Astrocyte (in vitro differentiated cells and primary cell): ENCODE data around the gene SMIM28. TPM values are rescaled to one million over a fixed set of nuclear protein-coding genes. Genes with fewer than 3 reads are reported as not detected.

Source experiments
- DNase-seq: peaks from one replicate; pipeline ENCODE4 v3.0.0-alpha.2; 2010; ENCODE audit warnings: low read depth
- FAIRE-seq: peaks from 2 replicates; lab custom pipeline; 2011; peaks lifted over from hg19 to GRCh38; lab: Jason Lieb, UNC
- H2AFZ ChIP-seq: 2 replicates; pipeline ENCODE4 v1.6.0; 2012; ENCODE audit warnings: low read depth, low read length, inconsistent platforms
- H3K27ac ChIP-seq: 2 replicates; pipeline ENCODE4 v1.5.1; 2011; ENCODE audit warnings: low read depth, low read length, inconsistent platforms
- H3K27me3 ChIP-seq: 2 replicates; pipeline ENCODE4 v1.6.0; 2011; ENCODE audit warnings: low read length, inconsistent platforms; ENCODE audit not compliant: insufficient read depth
- H3K36me3 ChIP-seq: 2 replicates; pipeline ENCODE4 v1.5.1; 2011; ENCODE audit warnings: low read length, inconsistent platforms; ENCODE audit not compliant: insufficient read depth
- H3K4me1 ChIP-seq: 2 replicates; pipeline ENCODE4 v1.5.1; 2011; ENCODE audit warnings: low read length, inconsistent platforms; ENCODE audit not compliant: insufficient read depth
- H3K4me2 ChIP-seq: 2 replicates; pipeline ENCODE4 v1.6.0; 2012; ENCODE audit warnings: low read length, inconsistent platforms
- H3K4me3 ChIP-seq: 2 replicates; pipeline ENCODE4 v1.5.1; 2011; ENCODE audit warnings: low read depth, mild to moderate bottlenecking, low read length, inconsistent platforms; ENCODE audit not compliant: insufficient read depth
- H3K79me2 ChIP-seq: 2 replicates; pipeline ENCODE4 v1.6.0; 2012; ENCODE audit warnings: mild to moderate bottlenecking, low read length, inconsistent platforms; ENCODE audit not compliant: insufficient read depth
- H3K9ac ChIP-seq: 2 replicates; pipeline ENCODE4 v1.6.0; 2012; ENCODE audit warnings: mild to moderate bottlenecking, low read length, inconsistent platforms
- H3K9me3 ChIP-seq: 2 replicates; pipeline ENCODE4 v1.5.1; 2012; ENCODE audit warnings: low read depth, mild to moderate bottlenecking, low read length, inconsistent platforms; ENCODE audit not compliant: insufficient read depth
- H4K20me1 ChIP-seq: 2 replicates; pipeline ENCODE4 v1.6.0; 2012; ENCODE audit warnings: low read length, inconsistent platforms; ENCODE audit not compliant: insufficient read depth
- H3K27ac Mint-ChIP-seq: one replicate; pipeline ENCODE4 v1.8.0; 2021; ENCODE audit warnings: mild to moderate bottlenecking, mixed read lengths; ENCODE audit not compliant: unreplicated experiment
- H3K27me3 Mint-ChIP-seq: one replicate; pipeline ENCODE4 v1.8.0; 2021; ENCODE audit warnings: low read depth, mixed read lengths; ENCODE audit not compliant: unreplicated experiment
- H3K36me3 Mint-ChIP-seq: one replicate; pipeline ENCODE4 v1.8.0; 2021; ENCODE audit warnings: low read depth, mixed read lengths; ENCODE audit not compliant: unreplicated experiment
- H3K4me1 Mint-ChIP-seq: one replicate; pipeline ENCODE4 v1.8.0; 2021; ENCODE audit warnings: low read depth, mixed read lengths; ENCODE audit not compliant: unreplicated experiment
- H3K4me3 Mint-ChIP-seq: one replicate; pipeline ENCODE4 v1.8.0; 2021; ENCODE audit warnings: mild to moderate bottlenecking, moderate library complexity, mixed read lengths; ENCODE audit not compliant: unreplicated experiment
- H3K9me3 Mint-ChIP-seq: one replicate; pipeline ENCODE4 v1.8.0; 2021; ENCODE audit warnings: mild to moderate bottlenecking, mixed read lengths; ENCODE audit not compliant: unreplicated experiment
- EZH2 ChIP-seq: IDR thresholded peaks from 2 replicates; pipeline ENCODE4 v1.6.1; 2012; ENCODE audit warnings: mild to moderate bottlenecking, low read length, inconsistent platforms; ENCODE audit not compliant: insufficient read depth
- total RNA-seq: library from RNA; stranded (reverse); gene quantifications from 2 replicates; pipeline ENCODE4 v1.2.1, GENCODE V29; 2021
- TF ChIP-seq, protein P1 (sequence below): IDR thresholded peaks from 2 replicates; pipeline ENCODE4 v1.5.1; 2011; ENCODE audit warnings: low read depth, mild to moderate bottlenecking, inconsistent platforms, low read length, moderate library complexity; ENCODE audit not compliant: insufficient read depth

The SMIM28 gene
- total RNA-seq, 1 donor from 2014 or later, result not detected

DNA sequence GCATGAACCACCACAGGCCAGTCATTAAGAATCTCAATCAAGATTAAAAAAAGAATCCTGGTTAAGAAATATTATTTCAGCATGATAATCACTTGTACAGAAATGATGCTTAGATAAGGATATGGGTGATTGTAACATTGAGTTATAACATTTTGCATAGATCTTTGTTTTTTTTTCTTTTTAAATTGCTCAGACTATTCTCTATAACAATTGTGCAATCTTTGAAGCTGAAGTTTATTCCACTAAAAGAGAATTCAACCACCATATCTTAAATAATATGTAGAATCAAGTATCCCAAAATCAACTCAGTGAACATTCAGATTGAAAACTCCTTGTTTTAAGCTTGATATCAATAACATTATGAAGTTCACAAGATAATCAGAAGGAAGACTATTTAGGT, 663 bp upstream of the SMIM28 start:
- Histone ChIP-seq H3K27ac (no peak overlapping the region), H3K9me3 (no peaks in the 10 kb centered on the region), H3K4me1 (no peaks in the 10 kb centered on the region), H3K4me3 (no peak overlapping the region), H3K27me3 (no peaks in the 10 kb centered on the region), H3K36me3 (no peaks in the 10 kb centered on the region), H3K9ac (no peak overlapping the region), H3K79me2 (no peaks in the 10 kb centered on the region), H2AFZ (no peak overlapping the region), H4K20me1 (no peaks in the 10 kb centered on the region), H3K4me2 (no peak overlapping the region)
- no peaks in the 10 kb centered on the region for H3K9me3 Mint-ChIP-seq
- H3K27me3 Mint-ChIP-seq, result peaks cover 6% of the 10 kb centered on the region
- no peak overlapping the region for H3K27ac Mint-ChIP-seq
- no peaks in the 10 kb centered on the region for H3K36me3 Mint-ChIP-seq
- FAIRE-seq (no peak), DNase-seq (no peak)
- TF ChIP-seq, protein P1, sequence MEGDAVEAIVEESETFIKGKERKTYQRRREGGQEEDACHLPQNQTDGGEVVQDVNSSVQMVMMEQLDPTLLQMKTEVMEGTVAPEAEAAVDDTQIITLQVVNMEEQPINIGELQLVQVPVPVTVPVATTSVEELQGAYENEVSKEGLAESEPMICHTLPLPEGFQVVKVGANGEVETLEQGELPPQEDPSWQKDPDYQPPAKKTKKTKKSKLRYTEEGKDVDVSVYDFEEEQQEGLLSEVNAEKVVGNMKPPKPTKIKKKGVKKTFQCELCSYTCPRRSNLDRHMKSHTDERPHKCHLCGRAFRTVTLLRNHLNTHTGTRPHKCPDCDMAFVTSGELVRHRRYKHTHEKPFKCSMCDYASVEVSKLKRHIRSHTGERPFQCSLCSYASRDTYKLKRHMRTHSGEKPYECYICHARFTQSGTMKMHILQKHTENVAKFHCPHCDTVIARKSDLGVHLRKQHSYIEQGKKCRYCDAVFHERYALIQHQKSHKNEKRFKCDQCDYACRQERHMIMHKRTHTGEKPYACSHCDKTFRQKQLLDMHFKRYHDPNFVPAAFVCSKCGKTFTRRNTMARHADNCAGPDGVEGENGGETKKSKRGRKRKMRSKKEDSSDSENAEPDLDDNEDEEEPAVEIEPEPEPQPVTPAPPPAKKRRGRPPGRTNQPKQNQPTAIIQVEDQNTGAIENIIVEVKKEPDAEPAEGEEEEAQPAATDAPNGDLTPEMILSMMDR, result no peak
- no peak for TF ChIP-seq EZH2
- no peaks in the 10 kb centered on the region for H3K4me1 Mint-ChIP-seq
- H3K4me3 Mint-ChIP-seq, result no peak overlapping the region

DNA sequence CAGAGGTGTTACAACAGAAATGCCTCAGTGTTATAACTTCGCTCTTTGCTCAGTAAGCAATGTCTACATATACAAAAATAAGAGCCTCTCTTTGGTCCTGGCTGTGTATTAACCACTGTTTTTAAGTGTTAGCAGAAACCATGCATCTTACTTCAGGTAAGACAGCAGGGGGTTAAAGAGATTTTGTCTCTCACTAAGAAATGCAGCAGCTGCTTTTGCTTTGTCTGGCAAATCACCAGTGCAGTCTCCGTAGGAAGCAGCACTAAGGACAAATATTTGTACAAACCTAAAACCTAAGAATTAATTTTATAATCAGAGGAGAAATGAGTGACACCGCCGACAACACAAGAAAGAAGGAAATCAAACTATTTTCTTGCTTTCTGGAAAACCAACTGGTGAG, 758 bp downstream of the SMIM28 start:
- H3K9me3 ChIP-seq, result no peaks in the 10 kb centered on the region
- no peak overlapping the region for H3K9ac ChIP-seq
- no peak for DNase-seq
- no peaks in the 10 kb centered on the region for H3K27me3 ChIP-seq
- H3K27ac ChIP-seq, result no peak overlapping the region
- H3K79me2 ChIP-seq, result no peaks in the 10 kb centered on the region
- no peaks in the 10 kb centered on the region for H3K4me1 ChIP-seq
- Mint-ChIP-seq H3K36me3 (no peaks in the 10 kb centered on the region), H3K4me1 (peaks cover 10% of the 10 kb centered on the region), H3K27me3 (peaks cover 6% of the 10 kb centered on the region), H3K9me3 (no peaks in the 10 kb centered on the region), H3K27ac (no peak overlapping the region), H3K4me3 (no peak overlapping the region)
- TF ChIP-seq EZH2, result no peak
- H3K4me2 ChIP-seq, result no peak overlapping the region
- H3K36me3 ChIP-seq, result no peaks in the 10 kb centered on the region
- H4K20me1 ChIP-seq, result no peaks in the 10 kb centered on the region
- H2AFZ ChIP-seq, result no peak overlapping the region
- FAIRE-seq, result no peak
- no peak overlapping the region for H3K4me3 ChIP-seq

DNA sequence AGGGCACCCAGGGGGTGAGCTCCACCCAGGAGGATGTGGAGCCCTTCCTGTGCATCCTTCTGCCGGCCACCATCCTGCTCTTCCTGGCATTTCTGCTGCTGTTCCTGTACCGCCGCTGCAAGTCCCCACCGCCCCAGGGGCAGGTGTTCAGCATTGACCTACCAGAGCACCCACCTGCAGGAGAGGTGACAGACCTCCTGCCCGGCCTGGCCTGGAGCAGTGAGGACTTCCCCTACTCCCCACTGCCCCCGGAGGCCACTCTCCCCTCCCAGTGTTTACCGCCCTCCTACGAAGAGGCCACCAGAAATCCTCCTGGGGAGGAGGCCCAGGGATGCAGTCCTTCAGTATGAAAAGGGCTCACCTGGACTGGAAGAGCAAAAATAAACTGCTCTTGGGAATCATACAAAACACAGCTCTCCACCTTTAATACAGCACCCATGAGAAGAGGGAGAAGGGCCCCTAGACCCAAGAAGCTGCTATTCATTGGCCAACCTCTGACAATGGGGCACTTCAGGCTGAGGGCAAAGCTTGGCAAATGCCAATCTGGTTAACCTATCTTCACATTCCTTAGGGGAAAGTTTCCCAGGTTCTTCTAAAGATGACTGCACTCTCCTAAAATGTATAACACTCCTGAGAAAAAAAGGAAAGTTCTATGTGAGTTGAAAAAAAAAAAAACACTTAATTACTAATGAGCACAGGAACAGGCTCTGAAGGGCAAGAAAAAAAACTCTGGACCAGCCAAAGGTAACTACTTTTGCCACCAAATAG, 5.0 kb downstream of the SMIM28 start:
- Histone ChIP-seq H3K9me3 (no peaks in the 10 kb centered on the region), H3K4me3 (no peak overlapping the region), H4K20me1 (no peaks in the 10 kb centered on the region), H3K4me2 (no peak overlapping the region), H3K4me1 (no peaks in the 10 kb centered on the region), H3K79me2 (no peaks in the 10 kb centered on the region), H2AFZ (no peak overlapping the region), H3K9ac (no peak overlapping the region), H3K36me3 (no peaks in the 10 kb centered on the region), H3K27ac (no peak overlapping the region), H3K27me3 (no peaks in the 10 kb centered on the region)
- H3K4me3 Mint-ChIP-seq, result no peak overlapping the region
- no peaks in the 10 kb centered on the region for H3K36me3 Mint-ChIP-seq
- TF ChIP-seq EZH2, result no peak
- TF ChIP-seq, protein P1, result no peak
- peaks cover 3% of the 10 kb centered on the region for H3K27me3 Mint-ChIP-seq
- no peaks in the 10 kb centered on the region for H3K9me3 Mint-ChIP-seq
- peak overlapping the region; percentile 58 for H3K27ac Mint-ChIP-seq
- H3K4me1 Mint-ChIP-seq, result peaks cover 11% of the 10 kb centered on the region
- FAIRE-seq (no peak), DNase-seq (no peak)
